ENCODE data around the gene PXN. TPM values are rescaled to one million over a fixed set of nuclear protein-coding genes. Genes with fewer than 3 reads are reported as not detected.
A peak's percentile ranks its signal among the peaks of the same experiment; 100 is the strongest.

Gene PXN
- total and polyA plus RNA-seq, 2 of the 13 experiments (the other 11 are each of a cell fraction or from before 2014, with no cell fraction given), result 13.6 to 14.2 TPM

GRCh38 chr12:120265473-120266179 lies at the start of gene PXN (continued):
- TF ChIP-seq SYNCRIP (IDR thresholded peaks at IDR 0.05; ENCODE audit: insufficient read depth, low read depth, low read length) (no peak), JUN (CRISPR knock-in tag; IDR thresholded peaks at IDR 0.05) (no peak), SRSF1 (optimal IDR thresholded peaks at IDR 0.05; ENCODE audit: low read depth, low read length) (no peak), FOXA3 (CRISPR knock-in tag; IDR thresholded peaks at IDR 0.05) (no peak; the same call in 1 of the 2 replicates), ONECUT2 (CRISPR knock-in tag; IDR thresholded peaks at IDR 0.05) (no peak), ZNF646 (CRISPR knock-in tag; IDR thresholded peaks at IDR 0.05) (no peak), CEBPB (IDR thresholded peaks at IDR 0.05; ENCODE audit: borderline replicate concordance, low read depth, low read length) (no peak), NONO (IDR thresholded peaks at IDR 0.05) (no peak), NONO (CRISPR knock-in tag; conservative IDR thresholded peaks at IDR 0.05) (0 out of 2 replicates have a peak, but pooled peaks have one; percentile 16), ZBTB20 (CRISPR knock-in tag; IDR thresholded peaks at IDR 0.05; ENCODE audit: borderline replicate concordance, low read depth) (no peak), ZNF570 (CRISPR knock-in tag; IDR thresholded peaks at IDR 0.05; ENCODE audit: borderline replicate concordance) (no peak), ZNF317 (CRISPR knock-in tag; IDR thresholded peaks at IDR 0.05) (no peak), RARG (CRISPR knock-in tag; IDR thresholded peaks at IDR 0.05; ENCODE audit: low read depth) (no peak), ZBTB4 (CRISPR knock-in tag; IDR thresholded peaks at IDR 0.05; ENCODE audit: borderline replicate concordance) (no peak), AGO2 (optimal IDR thresholded peaks at IDR 0.05; ENCODE audit: low read depth, low read length) (no peak), HOMEZ (CRISPR knock-in tag; IDR thresholded peaks at IDR 0.05; ENCODE audit: low read depth) (no peak), KLF11 (CRISPR knock-in tag; IDR thresholded peaks at IDR 0.05) (no peak), SMC3 (IDR thresholded peaks at IDR 0.05; ENCODE audit: low read length) (peak; percentile 2; the same call in 1 of the 2 replicates), POLR2AphosphoS5 (IDR thresholded peaks at IDR 0.05; ENCODE audit: low read depth, low read length) (peak; percentile 47), ZSCAN22 (CRISPR knock-in tag; IDR thresholded peaks at IDR 0.05) (no peak)

Measured in HepG2 (cell line).